ENCODE results near the gene PRRC2A.
"Not testable (repeated sequence)": the region's sequence is repeated elsewhere in the genome, so short reads cannot be mapped to it uniquely, and the experiment has no call there.

Gene PRRC2A

GRCh38 chr6:31586008-31586407 lies 34.5 kb upstream of the PRRC2A start, which contains the start of gene LST1:
TSS of gene LST1 (plus strand) at chr6:31586277. CDS start at chr6:31587300, 1,023 bp downstream.
- DNase-seq, result no peak

- DNase-seq, result no peak
Measured at GRCh38 chr6:31586599-31587281, 33.8 kb upstream of the PRRC2A start.

DNA sequence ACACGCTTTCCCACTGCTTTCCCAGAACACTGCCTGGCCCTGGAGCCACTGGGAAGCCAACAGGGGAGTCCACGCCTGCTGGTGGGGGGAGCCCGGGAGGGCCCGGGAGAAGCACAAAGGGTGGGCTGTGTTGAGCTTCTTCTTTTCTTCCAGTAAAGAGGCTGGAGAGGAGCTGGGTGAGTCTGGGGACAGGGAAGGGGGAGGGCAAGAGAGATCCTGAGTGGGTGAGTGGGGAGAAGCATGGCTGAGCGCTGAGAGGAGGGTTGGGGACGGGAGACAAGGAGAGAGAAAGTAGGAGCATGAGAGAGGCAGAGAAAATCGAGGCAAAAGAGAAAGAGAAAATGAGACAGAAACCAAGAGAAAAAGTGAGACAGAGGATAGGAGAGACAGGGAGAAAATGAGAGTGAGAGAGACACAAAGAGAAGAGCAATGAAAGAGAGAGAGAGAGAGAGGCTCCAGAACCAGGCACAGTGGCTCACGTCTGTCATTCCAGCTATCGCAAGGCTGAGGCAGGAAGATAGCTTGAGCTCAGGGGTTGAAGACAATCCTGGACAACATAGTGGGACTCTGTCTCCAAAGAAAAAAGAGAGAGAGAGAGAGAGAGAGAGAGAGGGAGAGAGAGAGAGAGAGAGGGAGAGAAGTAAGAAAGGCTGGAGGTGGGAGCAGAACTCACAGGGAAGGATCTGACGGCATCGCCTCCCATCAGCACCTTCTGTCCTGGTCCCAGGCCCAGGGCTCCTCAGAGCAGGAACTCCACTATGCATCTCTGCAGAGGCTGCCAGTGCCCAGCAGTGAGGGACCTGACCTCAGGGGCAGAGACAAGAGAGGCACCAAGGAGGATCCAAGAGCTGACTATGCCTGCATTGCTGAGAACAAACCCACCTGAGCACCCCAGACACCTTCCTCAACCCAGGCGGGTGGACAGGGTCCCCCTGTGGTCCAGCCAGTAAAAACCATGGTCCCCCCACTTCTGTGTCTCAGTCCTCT lies 32.4 kb upstream of the PRRC2A start:
- DNase-seq, result no peak

DNA sequence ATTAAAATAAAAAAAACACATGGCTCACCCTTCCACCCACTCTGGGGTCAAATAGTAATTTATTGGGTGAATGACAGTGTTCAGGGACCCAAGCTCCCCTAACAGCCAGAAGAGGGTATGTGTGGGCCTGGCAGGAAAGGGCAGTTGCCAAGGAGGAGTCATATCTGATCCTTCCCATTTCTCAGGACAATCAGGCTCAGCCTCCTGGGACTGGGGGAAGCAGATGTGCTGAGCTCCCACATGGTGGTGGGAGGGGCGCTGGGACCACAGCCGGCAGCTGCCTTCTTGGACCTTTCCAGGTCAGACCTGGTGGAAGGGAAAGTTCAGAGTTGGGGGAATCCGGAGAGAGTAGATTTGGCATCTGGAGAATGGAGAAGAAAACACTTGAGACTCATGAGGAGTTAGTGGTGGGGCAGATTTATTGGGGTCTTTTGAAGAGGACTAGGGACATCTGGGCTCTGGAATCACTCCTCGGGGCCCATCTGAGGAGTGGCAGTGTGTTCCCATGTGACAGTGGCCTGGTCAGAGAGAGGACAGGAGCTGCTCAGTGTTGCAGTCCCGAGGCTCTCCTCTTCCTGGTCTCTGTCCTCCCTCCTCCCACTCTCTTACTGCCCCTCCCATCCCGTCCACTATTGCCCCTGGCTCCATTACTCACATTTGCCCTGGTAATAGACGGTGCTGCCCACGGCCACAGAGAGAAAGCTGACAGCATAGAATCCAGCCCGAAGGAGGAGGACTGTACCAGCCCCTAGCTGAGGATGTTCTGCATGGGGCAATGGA lies 31.5 kb upstream of the PRRC2A start:
- no peak for DNase-seq

GRCh38 chr6:31590691-31591090 lies 29.8 kb upstream of the PRRC2A start:
- DNase-seq, result not testable (repeated sequence)

DNA sequence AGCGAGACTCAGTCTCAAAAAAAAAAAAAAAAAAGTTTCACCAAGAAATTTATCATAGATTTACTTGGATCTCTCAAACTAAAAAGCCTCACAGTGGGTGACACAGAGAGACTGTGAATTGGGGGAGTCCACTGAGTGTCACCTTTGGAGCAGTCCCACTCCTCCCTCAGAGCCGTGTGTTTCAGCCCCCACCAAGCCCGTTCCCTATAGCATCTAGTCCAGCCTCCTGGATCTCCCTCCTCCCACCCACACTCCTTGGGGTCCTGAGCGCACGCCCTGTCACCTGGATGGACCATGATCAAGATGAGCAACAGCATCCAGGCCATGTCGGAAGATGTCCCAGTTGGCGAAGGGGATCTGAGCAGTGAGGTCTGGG lies 28.1 kb upstream of the PRRC2A start:
- no peak for DNase-seq

GRCh38 chr6:31597006-31597405 lies 23.5 kb upstream of the PRRC2A start:
- DNase-seq, result no peak

- no peak for DNase-seq
Measured at GRCh38 chr6:31607317-31607716, 13.2 kb upstream of the PRRC2A start.

DNA sequence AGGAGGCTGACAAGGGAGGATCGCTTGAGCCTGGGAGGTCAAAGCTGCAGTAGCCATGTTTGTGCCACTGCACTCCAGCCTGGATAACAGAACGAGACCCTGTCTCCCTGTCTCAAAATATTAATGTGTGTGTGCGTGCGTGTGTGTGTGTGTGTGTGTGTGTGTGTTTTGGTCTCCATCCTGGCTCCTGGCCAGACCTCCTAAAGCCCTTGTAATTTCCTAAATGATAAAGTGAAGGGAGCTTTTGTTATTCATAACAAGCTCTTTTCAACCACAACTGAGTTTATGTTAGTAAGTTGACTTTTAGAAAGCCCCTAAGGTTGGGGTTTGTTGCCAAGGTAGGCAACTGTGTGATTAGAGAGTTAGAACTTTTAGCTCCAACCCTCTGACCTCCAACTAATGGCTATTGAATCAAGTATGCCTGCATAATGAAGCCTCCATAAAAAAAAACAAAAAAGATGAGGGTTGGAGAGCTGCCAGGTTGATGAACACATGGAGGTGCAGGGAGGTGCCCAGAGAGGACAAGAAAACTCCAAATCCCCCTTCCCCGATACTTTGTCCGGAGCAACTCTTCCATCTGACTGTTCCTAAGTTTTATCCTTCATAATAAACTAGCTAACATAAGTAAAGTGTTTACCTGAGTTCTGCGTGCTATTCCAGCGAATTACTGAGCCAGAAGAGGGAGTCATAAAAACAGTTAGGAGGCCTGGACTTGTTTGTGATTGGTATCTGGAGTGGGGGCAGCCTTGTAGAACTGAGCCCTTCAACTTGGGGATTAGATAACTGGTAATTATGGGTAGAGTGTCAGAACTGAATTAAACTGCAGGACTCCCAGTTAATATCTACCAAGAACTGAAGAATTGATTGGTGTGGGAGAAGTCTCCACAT lies 10.8 kb upstream of the PRRC2A start:
- DNase-seq, result no peak

- DNase-seq, result no peak
Measured at GRCh38 chr6:31610968-31611367, 9.5 kb upstream of the PRRC2A start.

GRCh38 chr6:31614075-31614619 lies 6.4 kb upstream of the PRRC2A start:
- no peak for DNase-seq

GRCh38 chr6:31614684-31615578 lies 5.6 kb upstream of the PRRC2A start, which contains the start of gene AIF1:
TSS of gene AIF1 (plus strand) at chr6:31615234. CDS start at chr6:31615330, 96 bp downstream.
- DNase-seq, result no peak

DNA sequence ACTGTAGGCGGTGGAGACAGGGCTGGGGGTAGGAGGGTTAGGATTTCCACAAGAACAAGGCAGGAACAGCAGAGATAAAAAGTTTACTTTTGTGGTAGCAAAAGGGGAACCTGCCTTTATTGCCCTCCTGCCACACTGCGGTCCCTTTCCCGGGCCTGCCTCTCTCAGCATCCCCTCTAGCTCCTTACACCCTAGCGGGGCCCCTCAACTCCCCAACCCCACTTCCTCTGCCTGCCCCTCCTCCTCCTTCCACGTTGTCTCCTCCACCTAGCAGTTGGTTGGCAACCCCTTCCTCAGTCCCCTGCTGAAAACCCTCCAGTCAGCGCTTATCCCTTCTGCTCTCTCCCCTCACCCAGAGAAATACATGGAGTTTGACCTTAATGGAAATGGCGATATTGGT lies 4.8 kb upstream of the PRRC2A start:
- no peak for DNase-seq

GRCh38 chr6:31617010-31617409 lies 3.5 kb upstream of the PRRC2A start:
- DNase-seq, result no peak

DNA sequence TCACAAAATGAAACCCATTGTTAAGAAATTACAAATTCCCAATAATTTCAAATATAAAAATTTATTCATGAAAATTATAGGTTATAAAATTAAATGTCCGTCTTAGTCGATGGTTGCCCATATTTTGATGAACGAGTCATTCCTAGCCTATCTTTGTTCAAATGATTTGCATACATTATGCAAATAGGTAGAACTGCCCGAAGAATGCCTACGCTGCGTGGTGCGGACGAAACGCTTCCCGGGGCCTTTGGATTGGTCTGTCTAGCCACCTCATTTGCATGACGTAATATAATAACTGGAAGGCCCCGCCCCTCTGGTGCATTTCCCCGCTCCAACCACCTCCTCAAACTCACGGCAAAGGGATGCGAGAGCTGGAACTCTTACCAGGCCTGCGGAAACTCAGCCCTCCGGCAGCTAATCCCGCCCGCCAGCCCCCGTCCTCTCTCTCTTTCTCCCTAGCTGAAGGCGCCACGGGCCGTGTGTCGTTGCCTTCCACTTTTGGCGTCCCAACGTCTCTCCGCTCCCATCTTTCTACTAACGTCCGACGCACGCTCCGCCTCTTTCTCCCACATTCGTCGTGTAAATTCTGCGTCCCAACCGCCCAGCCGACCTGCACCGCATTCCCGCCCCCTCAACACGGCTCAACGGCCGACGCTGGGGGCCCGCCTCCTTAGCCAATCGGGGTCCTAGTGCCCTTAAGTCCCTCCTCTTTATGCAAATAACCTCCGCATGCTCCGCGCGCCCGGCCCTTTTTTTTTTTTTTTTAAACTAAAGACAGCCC lies 520 bp upstream of the PRRC2A start:
- DNase-seq, result peak; percentile 98

DNA sequence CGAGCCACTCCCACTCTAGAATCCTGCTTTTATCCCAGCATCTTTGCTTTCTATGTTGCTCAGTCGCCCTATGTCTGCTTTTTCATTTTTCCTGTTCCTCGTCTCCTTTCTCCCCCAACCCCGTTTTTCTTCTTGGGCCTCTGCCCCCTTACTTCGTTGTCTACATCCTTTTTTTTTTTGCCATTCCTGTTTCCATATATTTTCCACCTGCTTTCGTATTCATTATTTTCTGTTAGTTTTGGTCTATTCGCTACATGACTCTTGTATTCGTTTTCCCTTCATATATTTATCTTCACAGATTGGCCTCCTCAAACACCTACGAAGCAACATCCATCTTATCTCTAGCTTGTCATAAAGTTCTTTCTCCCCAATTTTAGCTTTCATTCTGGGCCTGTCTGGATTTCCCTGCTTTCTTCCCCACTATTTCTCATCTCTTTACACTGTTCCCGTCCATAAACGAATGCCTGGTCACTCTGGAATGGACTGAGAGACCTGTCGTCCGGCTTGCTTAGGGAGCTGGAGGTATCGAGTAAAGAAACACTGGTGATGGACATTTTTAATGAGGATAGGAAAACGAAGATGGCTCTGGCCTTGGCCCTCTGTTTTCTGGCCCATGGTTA lies 915 bp downstream of the PRRC2A start:
- no peak for DNase-seq

DNA sequence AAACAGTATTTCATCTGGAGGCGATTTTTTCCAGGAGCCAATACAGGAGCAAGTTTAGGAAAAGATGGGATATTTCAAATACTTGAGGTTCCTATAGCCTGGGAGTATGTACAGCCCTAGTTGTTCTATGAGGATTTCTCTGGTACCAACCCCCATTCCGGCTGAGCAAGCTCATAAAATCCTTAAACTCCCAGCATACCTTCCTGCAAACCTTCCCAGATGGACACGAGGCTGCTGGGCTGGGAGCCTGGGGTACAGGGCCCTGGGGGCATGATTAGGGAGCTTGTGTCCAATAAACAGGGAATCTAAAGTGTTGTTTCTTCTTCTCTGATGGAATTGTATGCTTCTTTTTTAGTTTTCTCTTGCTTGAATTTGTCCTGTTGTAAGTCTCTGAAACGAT lies 1.5 kb downstream of the PRRC2A start:
- no peak for DNase-seq

- no peak for DNase-seq
Measured at GRCh38 chr6:31622684-31623091, 2.2 kb downstream of the PRRC2A start.

GRCh38 chr6:31624070-31624469 lies 3.6 kb downstream of the PRRC2A start:
- no peak for DNase-seq
